Activated T-cell treated with anti-CD3 and anti-CD28 coated beads, Interleukin-2, amount 50 U/mL, for 4 hours (primary cell): Measurements from ENCODE around the gene NRXN3. TPM values are rescaled to one million over a fixed set of nuclear protein-coding genes. Genes with fewer than 3 reads are reported as not detected.

Source experiments
- ATAC-seq, 2 donors: fragments of 200-7000 bp; cut with Tn5 transposase; one replicate each; pipeline ENCODE4 v1.10.0; 2021
- DNase-seq: peaks from one replicate; pipeline ENCODE4 v3.0.0-alpha.2; 2020
- H3K27me3 Mint-ChIP-seq: one replicate; pipeline ENCODE4 v1.8.0; 2021; ENCODE audit warnings: low read depth, mixed read lengths
- H3K36me3 Mint-ChIP-seq: one replicate; pipeline ENCODE4 v1.8.0; 2022; ENCODE audit warnings: mixed read lengths; ENCODE audit not compliant: insufficient read depth
- H3K4me1 Mint-ChIP-seq: one replicate; pipeline ENCODE4 v1.8.0; 2021; ENCODE audit warnings: low read depth, mixed read lengths
- H3K4me3 Mint-ChIP-seq: one replicate; pipeline ENCODE4 v1.8.0; 2021; ENCODE audit warnings: mild to moderate bottlenecking, moderate library complexity, mixed read lengths
- H3K9me3 Mint-ChIP-seq: one replicate; pipeline ENCODE4 v1.8.0; 2021; ENCODE audit warnings: mixed read lengths
- total RNA-seq, 3 donors: library from RNA; stranded (reverse); gene quantifications; one replicate each; pipeline ENCODE4 v1.2.1, GENCODE V29; 2021

The NRXN3 gene
- total RNA-seq, 3 donors from 2014 or later = not detected

GRCh38 chr14:79670811-79671210 is 1500.6 kb downstream of the NRXN3 start:
- ATAC-seq (no peak), DNase-seq (no peak)
- peaks cover 4% of the 10 kb centered on the region for H3K9me3 Mint-ChIP-seq
- H3K27me3 Mint-ChIP-seq = no peaks in the 10 kb centered on the region
- no peaks in the 10 kb centered on the region for H3K4me1 Mint-ChIP-seq
- no peak overlapping the region for H3K4me3 Mint-ChIP-seq
- H3K36me3 Mint-ChIP-seq = no peaks in the 10 kb centered on the region

- Mint-ChIP-seq H3K4me1 (no peaks in the 10 kb centered on the region), H3K9me3 (no peaks in the 10 kb centered on the region), H3K36me3 (no peaks in the 10 kb centered on the region), H3K4me3 (no peak overlapping the region), H3K27me3 (no peaks in the 10 kb centered on the region)
- DNase-seq (no peak), ATAC-seq (no peak)
These were observed 1509.9 kb downstream of the NRXN3 start for GRCh38 chr14:79680087-79680486.

- no peak for ATAC-seq
- peaks cover 3% of the 10 kb centered on the region for H3K9me3 Mint-ChIP-seq
- no peak overlapping the region for H3K4me3 Mint-ChIP-seq
- no peak for DNase-seq
- no peaks in the 10 kb centered on the region for H3K36me3 Mint-ChIP-seq
- no peaks in the 10 kb centered on the region for H3K4me1 Mint-ChIP-seq
- no peaks in the 10 kb centered on the region for H3K27me3 Mint-ChIP-seq
These were observed 1516.0 kb downstream of the NRXN3 start for GRCh38 chr14:79686196-79686595.

GRCh38 chr14:79690960-79691359 is 1520.8 kb downstream of the NRXN3 start:
- DNase-seq (no peak), ATAC-seq (no peak)
- H3K4me1 Mint-ChIP-seq = no peaks in the 10 kb centered on the region
- no peak overlapping the region for H3K4me3 Mint-ChIP-seq
- H3K9me3 Mint-ChIP-seq = no peaks in the 10 kb centered on the region
- H3K27me3 Mint-ChIP-seq = no peaks in the 10 kb centered on the region
- no peaks in the 10 kb centered on the region for H3K36me3 Mint-ChIP-seq

GRCh38 chr14:79693935-79694334 is 1523.8 kb downstream of the NRXN3 start:
- no peaks in the 10 kb centered on the region for H3K9me3 Mint-ChIP-seq
- H3K4me1 Mint-ChIP-seq = no peaks in the 10 kb centered on the region
- ATAC-seq = no peak
- H3K36me3 Mint-ChIP-seq = no peaks in the 10 kb centered on the region
- H3K4me3 Mint-ChIP-seq = no peak overlapping the region
- H3K27me3 Mint-ChIP-seq = no peaks in the 10 kb centered on the region
- DNase-seq = no peak

GRCh38 chr14:79695307-79695706 is 1525.1 kb downstream of the NRXN3 start:
- no peaks in the 10 kb centered on the region for H3K27me3 Mint-ChIP-seq
- ATAC-seq (no peak), DNase-seq (no peak)
- no peaks in the 10 kb centered on the region for H3K4me1 Mint-ChIP-seq
- no peak overlapping the region for H3K4me3 Mint-ChIP-seq
- no peaks in the 10 kb centered on the region for H3K9me3 Mint-ChIP-seq
- no peaks in the 10 kb centered on the region for H3K36me3 Mint-ChIP-seq

- peaks cover 3% of the 10 kb centered on the region for H3K9me3 Mint-ChIP-seq
- H3K4me1 Mint-ChIP-seq = no peaks in the 10 kb centered on the region
- DNase-seq (no peak), ATAC-seq (no peak)
- H3K4me3 Mint-ChIP-seq = no peak overlapping the region
- H3K27me3 Mint-ChIP-seq = no peaks in the 10 kb centered on the region
- H3K36me3 Mint-ChIP-seq = no peaks in the 10 kb centered on the region
These were observed 1528.1 kb downstream of the NRXN3 start for GRCh38 chr14:79698298-79698711.

GRCh38 chr14:79699206-79699605 is 1529.0 kb downstream of the NRXN3 start:
- no peak for ATAC-seq
- no peaks in the 10 kb centered on the region for H3K36me3 Mint-ChIP-seq

GRCh38 chr14:79701371-79701770 is 1531.2 kb downstream of the NRXN3 start:
- no peak for ATAC-seq
- Mint-ChIP-seq H3K36me3 (no peaks in the 10 kb centered on the region), H3K4me1 (no peaks in the 10 kb centered on the region), H3K27me3 (no peaks in the 10 kb centered on the region), H3K9me3 (peaks cover 3% of the 10 kb centered on the region), H3K4me3 (no peak overlapping the region)
- no peak for DNase-seq

More at GRCh38 chr14:79699206-79699605, 1529.0 kb downstream of the NRXN3 start:
- no peak for DNase-seq
- peaks cover 3% of the 10 kb centered on the region for H3K9me3 Mint-ChIP-seq
- H3K4me1 Mint-ChIP-seq = no peaks in the 10 kb centered on the region
- H3K4me3 Mint-ChIP-seq = no peak overlapping the region
- H3K27me3 Mint-ChIP-seq = no peaks in the 10 kb centered on the region

- no peaks in the 10 kb centered on the region for H3K4me1 Mint-ChIP-seq
- H3K36me3 Mint-ChIP-seq = no peaks in the 10 kb centered on the region
- ATAC-seq (no peak), DNase-seq (no peak)
- no peak overlapping the region for H3K4me3 Mint-ChIP-seq
- H3K9me3 Mint-ChIP-seq = peaks cover 3% of the 10 kb centered on the region
- H3K27me3 Mint-ChIP-seq = no peaks in the 10 kb centered on the region
These were observed 1532.0 kb downstream of the NRXN3 start for GRCh38 chr14:79702197-79702596.

DNA sequence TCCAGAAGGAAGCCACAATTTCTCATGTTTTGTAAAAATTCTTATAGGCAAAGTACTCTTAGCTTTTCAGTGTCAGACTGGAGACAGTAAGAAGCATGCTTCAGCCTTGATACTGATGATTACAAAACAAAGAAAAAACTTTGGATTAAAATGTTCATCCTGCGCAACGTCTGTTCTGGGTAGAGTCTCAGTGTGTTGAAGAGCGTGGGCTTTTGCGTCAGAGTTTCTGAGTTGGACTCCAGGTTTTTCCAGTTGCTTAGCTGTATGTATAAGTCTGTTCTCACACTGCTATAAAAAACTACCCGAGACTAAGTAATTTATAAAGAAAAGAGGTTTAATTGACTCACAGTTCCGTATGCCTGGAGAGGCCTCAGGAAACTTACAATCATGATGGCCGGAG is 1533.0 kb downstream of the NRXN3 start:
- Mint-ChIP-seq H3K9me3 (peaks cover 3% of the 10 kb centered on the region), H3K4me1 (no peaks in the 10 kb centered on the region), H3K27me3 (no peaks in the 10 kb centered on the region), H3K4me3 (no peak overlapping the region), H3K36me3 (no peaks in the 10 kb centered on the region)
- ATAC-seq = no peak
- no peak for DNase-seq

DNA sequence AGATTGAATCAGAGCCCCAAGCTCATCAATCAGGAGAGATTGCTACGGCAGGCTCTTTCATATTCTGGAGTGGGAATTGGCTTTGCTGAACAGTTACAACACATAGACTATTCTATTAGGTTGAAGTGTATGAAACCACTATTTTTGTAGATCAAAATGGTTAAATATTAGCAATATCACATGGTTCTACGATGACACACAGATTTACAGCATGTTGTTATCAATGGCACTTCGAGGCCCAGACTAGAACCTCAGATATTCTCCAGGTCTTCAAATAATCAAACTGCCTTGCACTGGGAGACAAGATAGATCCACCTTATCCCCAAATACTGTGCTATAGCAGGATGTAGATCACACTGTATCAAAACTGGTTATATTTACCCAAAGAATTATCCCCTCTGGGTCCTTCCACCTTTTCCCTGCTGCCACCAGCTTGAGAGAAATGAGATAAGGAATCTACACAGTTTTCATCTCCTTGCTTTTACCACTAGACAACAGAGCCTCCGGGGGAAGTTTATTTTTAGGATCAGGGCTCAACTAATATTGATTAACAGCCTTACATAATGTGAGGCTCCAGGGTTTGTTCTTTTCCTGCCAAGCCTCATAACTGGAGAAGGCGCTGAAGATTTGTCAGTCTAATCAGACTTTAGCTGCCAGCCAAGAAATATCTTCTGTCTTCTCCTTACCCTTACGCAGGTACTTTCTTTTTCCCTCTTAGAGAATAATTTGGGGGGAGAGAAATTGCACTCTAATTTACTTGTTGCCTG is 1534.1 kb downstream of the NRXN3 start:
- ATAC-seq = no peak
- DNase-seq = no peak
- Mint-ChIP-seq H3K4me1 (no peaks in the 10 kb centered on the region), H3K36me3 (no peaks in the 10 kb centered on the region), H3K9me3 (peaks cover 3% of the 10 kb centered on the region), H3K4me3 (no peak overlapping the region), H3K27me3 (no peaks in the 10 kb centered on the region)

DNA sequence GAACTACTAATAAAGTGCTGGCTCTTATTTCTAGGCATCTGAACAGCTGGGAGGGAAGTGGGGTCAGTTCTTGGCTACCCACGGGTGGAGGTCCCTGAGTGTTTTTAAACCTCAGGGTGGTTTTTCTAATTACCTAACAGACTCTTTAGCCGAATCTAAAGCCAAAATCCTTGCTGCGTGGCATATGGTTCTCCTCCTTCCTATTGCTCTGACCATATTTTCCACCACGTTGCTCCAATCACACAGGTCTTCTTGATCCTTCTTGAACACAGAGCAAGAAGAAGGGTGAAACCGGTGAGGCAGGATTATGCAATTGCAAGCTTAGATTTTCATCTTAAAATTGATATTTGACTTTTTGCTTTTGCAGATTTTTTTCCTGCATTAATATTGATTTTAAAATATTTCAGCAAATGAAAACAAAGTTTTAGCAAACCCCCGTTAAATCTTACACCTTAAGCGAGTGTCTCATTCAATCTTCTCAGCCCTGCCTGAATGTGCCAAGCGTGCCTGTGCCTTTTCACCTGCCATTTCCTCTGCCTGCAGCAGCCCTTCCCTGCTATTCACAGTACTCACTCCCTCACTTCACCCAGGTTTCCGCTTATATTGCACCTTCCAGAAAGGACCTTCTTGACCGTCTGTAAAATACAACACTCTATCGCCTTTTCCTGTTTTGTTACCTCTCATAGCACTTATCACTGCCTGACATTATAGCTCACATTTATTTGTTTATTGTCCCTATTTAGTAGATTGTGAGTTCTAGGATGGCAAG is 1535.1 kb downstream of the NRXN3 start:
- Mint-ChIP-seq H3K9me3 (peaks cover 3% of the 10 kb centered on the region), H3K4me1 (no peaks in the 10 kb centered on the region), H3K27me3 (no peaks in the 10 kb centered on the region), H3K36me3 (no peaks in the 10 kb centered on the region), H3K4me3 (no peak overlapping the region)
- no peak for ATAC-seq
- no peak for DNase-seq

GRCh38 chr14:79706382-79706781 is 1536.2 kb downstream of the NRXN3 start:
- ATAC-seq = no peak
- no peaks in the 10 kb centered on the region for H3K36me3 Mint-ChIP-seq

More at GRCh38 chr14:79706382-79706781, 1536.2 kb downstream of the NRXN3 start:
- H3K4me1 Mint-ChIP-seq = no peaks in the 10 kb centered on the region
- DNase-seq = no peak
- H3K27me3 Mint-ChIP-seq = no peaks in the 10 kb centered on the region
- no peak overlapping the region for H3K4me3 Mint-ChIP-seq
- peaks cover 3% of the 10 kb centered on the region for H3K9me3 Mint-ChIP-seq
